Measurements from ENCODE around the gene MCC. TPM values are rescaled to one million over a fixed set of nuclear protein-coding genes. Genes with fewer than 3 reads are reported as not detected.
A peak's percentile ranks its signal among the peaks of the same experiment; 100 is the strongest.

MCC gene
- total RNA-seq, 1 donor from 2014 or later, result 31.9 TPM

DNA sequence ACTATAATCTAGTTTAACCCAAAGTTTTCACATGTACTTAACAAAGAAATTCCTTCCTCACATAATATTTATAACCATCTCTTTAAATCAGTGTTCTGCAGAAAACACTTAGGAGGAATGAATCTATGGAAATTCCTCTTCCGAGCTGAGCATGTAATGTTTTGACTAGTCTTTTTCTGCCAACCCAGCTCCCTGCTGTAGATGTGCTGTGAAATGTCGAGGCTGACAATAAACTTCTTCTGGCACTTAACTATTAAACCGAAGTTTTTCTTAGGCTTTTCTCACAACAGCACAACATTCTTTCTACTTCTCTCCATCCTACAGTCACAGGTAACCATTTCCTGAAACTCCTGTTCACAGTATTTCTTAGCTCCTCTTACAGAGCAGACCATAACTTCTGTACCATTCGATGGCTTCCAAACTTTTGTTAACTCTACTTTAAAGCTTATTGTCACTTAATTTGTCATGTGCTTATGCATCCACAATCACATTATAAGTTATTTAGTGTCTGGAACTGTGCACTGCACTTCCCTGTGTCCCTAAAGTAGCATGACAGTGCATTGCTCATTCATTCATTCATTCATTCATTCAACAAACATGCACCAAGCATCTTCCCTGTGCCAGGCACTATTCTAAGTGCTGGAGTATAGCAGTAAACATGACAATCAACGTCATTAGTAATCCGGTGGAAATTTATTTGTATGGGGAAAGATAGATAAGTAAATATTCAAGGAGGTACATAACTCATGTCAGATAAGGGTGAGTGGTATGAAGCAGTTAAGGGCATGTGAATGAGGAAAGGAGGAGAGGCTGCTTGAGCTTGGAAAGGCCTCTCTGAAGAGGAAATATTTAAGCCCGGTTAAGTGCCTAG, 108.1 kb downstream of the MCC start:
- intact Hi-C loops (cut with DNase I), result loop anchor here (2.0 kb wide), 2 partner anchors 131 to 227 kb away; no protein-coding TSS in a partner anchor
- ATAC-seq, result no peak
- DNase-seq (ENCODE audit: missing footprints), result no peak

DNA sequence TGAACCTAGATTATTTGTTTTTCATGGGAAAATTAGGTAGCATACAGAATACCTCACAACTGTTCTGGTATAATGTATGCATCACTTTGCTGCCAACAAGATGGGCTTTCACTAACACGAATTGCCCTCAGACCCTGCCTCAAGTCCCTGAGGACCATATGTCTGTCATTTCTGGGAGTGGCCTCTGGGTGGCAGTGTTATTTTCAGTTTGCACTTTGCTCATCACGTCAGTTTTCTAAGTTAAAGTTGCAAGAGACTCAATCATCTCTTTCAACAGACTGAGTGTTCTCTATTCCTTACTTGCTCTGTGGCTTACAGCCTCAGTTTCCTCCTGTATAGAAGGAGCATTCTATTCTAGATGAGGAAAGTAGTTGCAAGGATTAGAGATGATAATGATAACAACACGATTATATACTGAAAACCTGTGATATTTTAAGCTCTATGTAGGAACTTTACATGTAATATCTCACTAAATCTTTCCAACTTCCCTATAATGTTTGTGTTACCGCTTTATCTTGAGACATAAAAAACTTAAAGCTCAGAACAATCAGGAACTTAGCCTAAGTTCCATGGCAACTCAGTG, 109.2 kb downstream of the MCC start:
- DNase-seq (ENCODE audit: missing footprints) (no peak), ATAC-seq (peak; percentile 45)
- intact Hi-C loops (cut with DNase I), result loop anchor here (2.0 kb wide), 1 partner anchor 132 kb away; no protein-coding TSS in a partner anchor

DNA sequence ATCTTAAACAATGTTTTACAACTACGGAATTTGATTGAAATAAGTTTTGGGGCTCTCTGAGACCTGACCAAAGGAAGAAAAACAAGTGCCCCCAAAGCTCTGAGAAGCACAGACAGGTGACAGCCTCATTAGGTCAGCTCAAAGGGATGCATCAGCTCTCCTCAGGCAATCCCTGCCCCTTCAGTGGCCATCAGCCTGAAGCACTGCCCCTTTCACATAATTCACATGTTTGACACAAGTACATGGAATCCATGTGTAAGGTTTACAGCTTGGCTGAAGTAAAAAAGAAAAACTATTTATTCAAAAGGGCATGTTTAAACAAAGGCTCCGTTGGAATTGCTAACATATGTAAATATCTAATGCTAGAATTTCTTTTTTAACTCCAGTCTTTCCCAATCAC, 109.7 kb downstream of the MCC start:
- ATAC-seq, result no peak
- no peak for DNase-seq (ENCODE audit: missing footprints)
- intact Hi-C loops (cut with DNase I), result loop anchor here (2.0 kb wide), 1 partner anchor 132 kb away; no protein-coding TSS in a partner anchor

DNA sequence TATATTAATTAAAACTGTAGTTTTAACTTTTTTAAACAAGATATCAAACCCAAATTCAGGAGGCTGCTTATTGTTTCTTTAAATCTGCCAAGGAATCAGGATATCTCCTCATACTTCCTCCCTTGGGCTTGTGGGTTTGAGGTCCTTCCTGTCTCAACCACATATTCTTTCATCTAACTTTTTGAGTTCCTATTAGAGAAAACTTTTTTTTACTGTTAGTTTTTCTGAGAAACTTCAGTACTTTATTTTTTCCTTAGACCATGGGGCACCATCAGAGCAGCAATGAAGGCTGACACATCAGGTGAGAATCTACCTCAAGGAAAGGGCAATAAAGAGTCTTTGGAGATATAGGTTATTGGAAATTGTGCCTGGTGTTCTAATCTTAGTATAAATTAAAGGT, 110.2 kb downstream of the MCC start:
- no peak for ATAC-seq
- DNase-seq (ENCODE audit: missing footprints), result no peak
- intact Hi-C loops (cut with DNase I), result loop anchor here (2.0 kb wide), 1 partner anchor 133 kb away; no protein-coding TSS in a partner anchor

DNA sequence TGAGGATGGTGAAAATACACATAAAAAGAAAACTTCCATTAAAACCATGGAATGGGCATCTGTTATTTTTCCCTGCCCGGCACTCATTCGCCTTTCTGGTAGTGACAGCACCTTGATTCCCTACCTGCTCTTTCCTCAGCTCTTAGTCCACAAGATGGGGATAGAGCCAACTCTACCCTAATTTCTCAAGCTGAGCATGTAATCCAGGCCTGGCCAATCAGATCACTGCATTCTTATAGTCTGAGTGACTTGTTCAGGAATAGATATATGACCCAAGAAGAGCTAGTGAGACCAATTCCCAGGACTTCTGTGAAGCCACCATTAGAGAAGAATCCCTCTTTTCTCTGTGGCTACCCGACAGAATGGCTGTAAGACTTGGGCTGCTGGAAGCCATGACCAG, 111.6 kb downstream of the MCC start:
- DNase-seq (ENCODE audit: missing footprints), result no peak
- ATAC-seq, result no peak
- intact Hi-C loops (cut with DNase I), result no loop called here

DNA sequence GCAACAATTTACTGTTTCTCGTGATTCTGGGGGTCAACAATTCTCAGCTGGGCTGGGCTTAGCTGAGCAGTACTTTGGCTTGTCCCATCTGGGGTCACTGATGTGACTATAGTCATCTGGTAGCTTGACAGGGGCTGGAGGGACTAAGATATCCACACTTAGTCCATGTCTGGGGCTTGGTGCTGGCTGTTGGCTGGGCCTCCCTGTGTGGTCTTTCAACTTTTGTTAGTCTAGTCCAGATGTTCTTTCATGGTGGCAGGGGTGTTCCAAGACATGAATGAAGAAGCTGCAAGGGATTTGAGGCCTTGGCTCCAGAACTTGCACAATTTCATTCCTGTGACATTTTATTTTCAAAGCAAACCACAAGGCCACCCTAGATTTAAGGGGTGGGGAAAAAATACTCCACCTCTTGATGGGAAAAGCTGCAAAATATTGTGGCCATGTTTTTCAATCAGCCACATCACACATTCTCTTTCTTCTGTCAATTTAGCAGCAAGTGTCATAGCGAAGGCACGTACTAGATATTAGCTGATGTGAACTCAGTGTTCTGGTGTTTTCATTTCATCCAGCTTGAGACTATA, 112.7 kb downstream of the MCC start:
- no peak for DNase-seq (ENCODE audit: missing footprints)
- intact Hi-C loops (cut with DNase I), result no loop called here

DNA sequence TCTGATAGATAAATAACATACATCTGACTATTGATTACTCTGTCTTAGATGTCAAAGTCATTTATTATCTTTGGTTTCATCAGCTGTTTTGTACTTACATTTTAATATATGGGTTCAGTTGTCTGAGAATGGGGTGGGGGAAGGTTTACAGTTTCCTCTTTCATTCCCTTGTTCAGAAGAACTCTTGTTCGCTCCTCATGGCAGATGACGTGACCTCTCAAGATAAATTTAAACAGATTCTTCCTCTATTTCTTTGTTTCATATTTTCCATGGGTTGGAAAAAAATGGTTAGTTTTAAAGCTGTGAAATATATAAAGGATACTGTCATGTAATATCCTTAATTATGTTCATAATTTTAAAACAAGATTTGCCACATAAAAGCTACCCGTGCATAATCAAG, 114.8 kb downstream of the MCC start:
- intact Hi-C loops (cut with DNase I), result no loop called here
- ATAC-seq (no peak), DNase-seq (ENCODE audit: missing footprints) (no peak)

More for the DNA sequence above, 112.7 kb downstream of the MCC start:
- peak; percentile 80 for ATAC-seq

DNA sequence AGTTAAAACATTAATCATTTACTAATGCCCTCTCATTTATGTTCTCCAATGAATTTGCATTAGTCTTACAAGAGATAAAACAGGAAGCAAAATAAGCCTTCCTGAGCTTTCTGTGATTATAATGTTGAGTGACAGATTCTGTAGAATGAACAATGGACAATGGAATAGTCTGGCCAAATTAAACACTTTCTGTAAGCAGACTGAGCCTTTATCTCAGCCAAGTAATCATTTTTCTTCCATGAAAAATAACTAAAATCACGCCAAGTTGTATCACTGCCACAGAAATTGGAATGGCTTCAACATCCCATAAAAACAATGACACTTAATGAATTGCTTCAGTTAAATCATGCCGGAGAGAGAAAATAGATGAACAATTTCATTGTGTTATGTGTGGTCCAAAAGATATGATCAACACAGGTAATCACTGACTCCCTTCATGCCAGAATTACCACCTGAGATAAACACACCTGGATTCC, 116.5 kb downstream of the MCC start:
- DNase-seq (ENCODE audit: missing footprints), result no peak
- ATAC-seq, result peak; percentile 61
- intact Hi-C loops (cut with DNase I), result no loop called here

DNA sequence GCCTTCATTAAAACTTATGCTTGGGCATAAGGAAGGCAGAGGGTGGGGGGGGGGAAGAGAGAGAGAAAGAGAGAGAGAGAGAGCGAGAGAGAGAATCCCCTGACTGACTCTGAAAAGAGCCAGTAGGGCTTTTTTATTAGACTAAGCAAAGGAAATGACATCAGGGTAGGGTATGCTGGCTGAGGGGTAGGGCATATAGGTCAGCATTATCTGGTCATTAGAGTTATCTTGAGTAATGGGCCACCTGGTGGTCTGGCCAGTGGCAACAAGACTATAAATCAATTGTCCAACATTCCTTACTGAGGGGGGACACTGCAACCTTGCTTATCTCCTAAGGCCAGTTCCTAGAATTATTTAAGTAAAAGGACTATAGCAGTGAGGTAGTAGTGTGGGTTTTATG, 120.7 kb downstream of the MCC start:
- intact Hi-C loops (cut with DNase I), result no loop called here
- ATAC-seq, result no peak
- no peak for DNase-seq (ENCODE audit: missing footprints)

DNA sequence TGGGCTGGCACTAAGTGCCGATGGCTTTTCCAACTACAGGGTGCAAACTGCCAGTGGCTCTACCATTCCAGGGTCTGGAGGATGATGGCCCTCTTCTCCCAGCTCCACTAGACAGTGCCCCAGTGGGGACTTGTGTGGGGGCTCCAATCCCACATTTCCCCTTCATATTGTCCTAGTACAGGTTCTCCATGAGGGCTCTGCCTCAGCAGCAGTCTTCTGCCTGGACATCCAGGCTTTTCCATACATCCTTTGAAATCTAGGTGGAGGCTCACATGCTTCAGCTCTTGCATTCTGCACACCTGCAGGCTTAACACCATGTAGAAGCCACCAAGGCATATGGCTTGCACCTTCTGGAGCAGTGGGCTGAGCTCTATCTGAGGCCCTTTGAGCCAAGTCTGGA, 123.8 kb downstream of the MCC start:
- no peak for ATAC-seq
- DNase-seq (ENCODE audit: missing footprints), result no peak
- intact Hi-C loops (cut with DNase I), result no loop called here

DNA sequence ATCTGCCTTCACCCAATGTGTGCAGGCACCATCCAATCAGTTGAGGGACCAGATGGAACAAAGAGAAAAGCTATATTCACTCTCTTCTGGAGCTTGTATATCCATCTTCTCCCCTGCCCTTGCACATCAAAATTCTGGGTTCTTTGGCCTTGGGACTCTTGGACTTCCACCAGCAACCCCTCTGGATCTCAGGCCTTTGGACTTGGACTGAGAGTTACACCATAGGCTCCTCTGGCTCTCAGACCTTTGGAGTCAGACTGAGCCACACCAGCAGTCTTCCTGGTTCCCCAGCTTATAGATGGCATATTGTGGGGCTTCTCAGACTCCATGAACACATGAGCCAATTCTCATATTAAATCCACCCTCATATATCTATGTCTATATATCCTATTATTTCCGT, 126.6 kb downstream of the MCC start:
- ATAC-seq (no peak), DNase-seq (ENCODE audit: missing footprints) (no peak)
- intact Hi-C loops (cut with DNase I), result no loop called here

DNA sequence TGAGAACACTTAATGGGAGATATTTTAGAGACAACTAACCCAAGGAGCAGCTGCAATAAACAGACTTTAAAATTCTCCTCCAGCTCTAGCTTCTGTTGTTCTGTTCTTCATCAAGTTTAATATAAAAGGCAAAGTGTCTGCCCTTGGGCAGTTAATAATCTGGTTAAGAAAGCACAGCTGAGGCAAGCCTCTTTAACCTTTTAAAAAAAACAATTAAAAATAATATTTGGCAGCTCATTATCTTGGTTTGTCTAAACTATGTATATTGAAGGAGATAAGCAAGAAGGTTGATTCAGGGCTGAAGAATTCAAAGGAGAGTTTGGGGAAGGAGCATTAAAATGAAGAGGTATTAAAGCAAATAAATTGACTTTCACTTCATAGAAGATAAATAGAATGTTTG, 128.8 kb downstream of the MCC start:
- intact Hi-C loops (cut with DNase I), result no loop called here
- no peak for DNase-seq (ENCODE audit: missing footprints)
- no peak for ATAC-seq

DNA sequence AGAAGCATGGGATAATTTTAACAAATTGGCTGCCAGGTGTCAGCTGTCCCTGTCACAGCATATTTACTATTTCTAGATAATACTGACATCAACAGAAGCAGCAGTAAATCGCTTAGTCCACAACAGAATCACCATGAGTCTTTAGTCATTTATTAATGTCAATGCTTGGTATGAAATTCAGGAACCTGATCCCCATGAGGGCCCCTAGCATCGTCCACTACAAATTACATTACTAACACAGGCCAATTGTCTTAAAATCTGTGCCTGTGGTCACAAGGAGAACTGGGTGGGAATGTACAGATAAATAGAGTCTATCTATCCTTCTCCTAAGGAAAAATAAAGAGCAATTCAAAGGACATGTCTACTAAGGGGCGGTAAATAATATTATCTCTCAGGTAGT, 129.6 kb downstream of the MCC start:
- ATAC-seq (no peak), DNase-seq (ENCODE audit: missing footprints) (no peak)
- intact Hi-C loops (cut with DNase I), result no loop called here

DNA sequence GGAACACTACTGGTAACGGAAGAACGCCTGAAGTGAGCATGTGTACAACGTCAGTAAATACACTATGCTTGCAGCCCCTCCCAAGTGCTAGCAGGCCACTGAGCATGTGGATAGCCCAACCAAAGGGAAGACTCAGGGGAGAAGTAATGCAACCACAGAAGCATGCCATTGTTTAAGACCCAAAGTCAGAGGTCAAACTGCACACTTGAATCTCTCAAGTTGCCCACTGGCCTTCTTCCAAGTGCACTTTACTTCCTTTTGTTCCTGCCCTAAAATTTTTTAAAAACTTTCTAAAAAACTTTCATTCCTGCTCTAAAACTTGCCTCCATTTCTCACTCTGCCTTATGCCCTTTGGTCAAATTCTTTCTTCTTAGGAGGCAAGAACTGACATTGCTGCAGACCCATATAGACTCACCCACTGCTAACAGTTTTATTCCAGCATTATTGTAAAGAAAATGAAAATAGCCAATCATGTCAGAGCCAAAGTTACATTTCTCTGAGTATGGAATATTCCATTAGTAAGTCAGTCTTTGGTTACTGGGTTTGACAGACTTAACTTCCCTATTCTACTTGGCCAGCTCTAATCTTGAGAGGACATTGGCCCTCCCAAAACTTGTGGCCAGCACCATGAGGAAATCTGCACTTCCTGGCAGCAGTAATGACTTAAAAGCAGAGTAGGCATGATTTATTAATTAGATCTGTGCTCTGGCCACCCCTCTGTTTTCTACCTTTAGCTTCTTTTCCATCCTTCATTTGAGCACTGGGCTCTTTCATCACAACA, 130.4 kb downstream of the MCC start:
- DNase-seq (ENCODE audit: missing footprints) (no peak), ATAC-seq (peak; percentile 57)
- intact Hi-C loops (cut with DNase I), result no loop called here

DNA sequence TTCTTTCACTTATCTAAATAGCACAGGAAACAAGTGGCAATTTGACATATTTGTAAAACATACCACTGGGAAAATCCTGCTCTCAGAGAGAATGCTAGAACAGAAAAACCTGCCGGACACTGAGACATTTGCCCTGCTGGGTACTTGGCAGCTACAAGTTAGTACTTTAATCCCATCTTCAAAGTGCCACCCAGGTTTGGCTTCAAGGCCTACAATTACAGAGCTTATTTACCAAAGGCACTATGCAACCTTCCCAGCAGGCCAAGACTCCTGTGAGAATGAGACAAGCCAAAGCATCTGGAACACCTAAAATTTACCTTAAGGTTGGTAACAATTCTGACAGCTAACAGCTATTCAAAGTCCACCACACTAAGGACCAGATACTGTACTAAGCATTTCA, 131.8 kb downstream of the MCC start:
- no peak for ATAC-seq
- intact Hi-C loops (cut with DNase I), result no loop called here
- no peak for DNase-seq (ENCODE audit: missing footprints)

DNA sequence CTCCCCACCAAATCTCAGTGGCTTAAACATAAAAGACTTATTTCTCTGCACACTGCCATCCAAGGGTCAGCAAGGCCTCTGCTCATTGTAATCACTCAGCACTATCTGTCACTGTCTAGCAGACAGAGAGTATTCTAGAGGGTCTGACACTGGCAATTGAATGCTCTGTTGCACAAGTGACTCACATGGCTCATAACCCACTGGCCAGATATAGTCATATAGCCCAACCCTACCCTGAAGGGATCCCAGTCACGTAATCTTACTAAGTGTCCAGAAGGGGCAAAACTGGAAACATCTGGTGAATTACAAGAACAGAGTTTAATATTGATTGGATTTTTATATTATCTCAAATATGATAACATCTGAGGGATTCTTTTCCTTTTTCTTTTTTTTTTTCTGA, 134.2 kb downstream of the MCC start:
- DNase-seq (ENCODE audit: missing footprints) (no peak), ATAC-seq (no peak)
- intact Hi-C loops (cut with DNase I), result no loop called here

DNA sequence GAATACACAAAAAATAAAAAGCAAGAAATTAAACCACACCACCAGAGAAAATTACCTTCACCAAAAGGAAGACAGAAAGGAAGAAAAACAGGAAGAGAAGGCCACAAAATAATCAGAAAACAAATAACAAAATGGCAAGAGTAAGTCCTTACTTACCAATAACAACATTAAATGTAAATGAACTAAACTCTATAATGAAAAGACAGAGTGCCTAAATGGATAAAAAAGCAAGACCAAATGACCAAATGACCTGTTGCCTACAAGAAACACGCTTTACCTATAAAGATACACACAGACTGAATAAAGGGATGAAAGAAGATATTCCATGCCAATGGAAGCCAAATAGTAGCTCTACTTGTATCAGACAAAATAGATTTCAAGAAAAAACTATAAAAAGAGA, 140.7 kb downstream of the MCC start:
- intact Hi-C loops (cut with DNase I), result no loop called here
- DNase-seq (ENCODE audit: missing footprints) (no peak), ATAC-seq (no peak)

DNA sequence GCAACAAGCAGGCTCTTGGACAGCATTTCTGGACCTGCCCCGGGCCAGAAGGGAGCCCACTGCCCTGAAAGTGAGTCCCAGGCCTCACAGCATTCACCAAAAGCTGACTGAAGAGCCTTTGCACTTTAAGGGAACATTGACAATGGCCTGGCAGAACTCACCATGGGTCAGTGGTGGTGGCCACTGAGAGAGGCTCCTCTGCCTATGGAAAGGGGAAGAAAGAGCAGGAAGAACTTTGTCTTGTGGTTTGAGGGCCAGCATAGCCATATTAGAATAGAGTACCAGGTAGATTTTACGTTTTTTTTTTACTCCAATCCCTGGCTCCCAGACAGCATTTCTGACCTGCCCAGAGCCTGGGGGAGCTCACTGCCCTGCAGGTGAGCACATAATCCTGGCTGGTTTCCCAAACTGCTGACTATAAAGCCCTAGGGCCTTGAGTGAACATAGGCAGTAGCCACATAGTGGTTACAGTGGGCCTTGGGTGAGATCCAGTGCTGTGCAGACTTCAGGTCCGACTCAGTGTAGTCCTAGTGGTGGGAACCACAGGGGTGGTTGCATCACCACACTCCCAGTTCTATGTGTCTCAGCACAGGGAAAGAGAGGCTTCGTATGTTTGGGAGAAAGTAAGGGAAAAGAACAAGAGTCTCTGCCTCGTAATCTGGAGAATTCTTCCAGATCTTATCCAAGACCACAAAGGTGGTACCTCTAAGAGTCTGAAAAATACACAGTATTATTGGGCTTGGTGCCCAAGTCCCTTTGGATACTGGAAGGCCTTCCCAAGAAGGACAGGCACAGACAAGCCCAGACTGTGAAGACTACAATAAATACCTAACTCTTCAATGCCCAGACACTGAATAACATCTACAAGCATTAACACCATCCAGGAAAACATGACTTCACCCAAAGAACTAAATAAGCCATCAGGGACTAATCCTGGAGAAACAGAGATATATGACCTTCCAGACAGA, 143.0 kb downstream of the MCC start:
- intact Hi-C loops (cut with DNase I), result no loop called here
- DNase-seq (ENCODE audit: missing footprints) (no peak), ATAC-seq (peak; percentile 17)

Measured in Right ventricle myocardium inferior (tissue), 1 donor.